Panc1 (cell line): ENCODE data around the gene CKAP4. TPM values are rescaled to one million over a fixed set of nuclear protein-coding genes. Genes with fewer than 3 reads are reported as not detected.

ENCODE experiments used
- ATAC-seq: fragments of 200-7000 bp; cut with Tn5 transposase; 2 replicates; pipeline ENCODE4 v1.9.1; 2020; ENCODE audit warnings: mild to moderate bottlenecking, moderate library complexity
- BruUV-seq: library from RNA; stranded (reverse); fragments of 400-500 nt; replicated peaks from 2 replicates; lab custom pipeline; 2021; lab: Mats Ljungman, UMichigan
- CTCF ChIA-PET: fragments of 300-600 bp; sonication (Branson Sonifier 250); formaldehyde crosslinking; loops from one replicate; lab custom pipeline; 2022; ENCODE audit warnings: antibody characterized with exemption; lab: Charles Lee
- POLR2A ChIA-PET: fragments of 300-600 bp; sonication (Branson Sonifier 250); formaldehyde crosslinking; loops from one replicate; lab custom pipeline; 2022; ENCODE audit warnings: antibody characterized with exemption; lab: Charles Lee
- DNase-seq: peaks from one replicate; pipeline ENCODE4 v3.0.0-alpha.2; 2010; ENCODE audit warnings: low read depth, low spot score
- H3K27ac ChIP-seq: 2 replicates; pipeline ENCODE4 v1.5.1; 2011; ENCODE audit warnings: mild to moderate bottlenecking, low read length, inconsistent platforms
- H3K27me3 ChIP-seq: fragments of 200-500 bp; sonication (Bioruptor generic); 2 replicates; pipeline ENCODE4 v1.6.0; 2014; ENCODE audit warnings: low read length, inconsistent platforms; ENCODE audit not compliant: control insufficient read depth, insufficient read depth
- H3K36me3 ChIP-seq: fragments of 200-500 bp; sonication (Bioruptor generic); 2 replicates; pipeline ENCODE4 v1.5.1; 2014; ENCODE audit warnings: inconsistent platforms, mild to moderate bottlenecking, low read length, moderate library complexity; ENCODE audit not compliant: control insufficient read depth, insufficient read depth
- H3K4me1 ChIP-seq: 2 replicates; pipeline ENCODE4 v1.5.1; 2011; ENCODE audit warnings: inconsistent platforms, mild to moderate bottlenecking, low read length, moderate library complexity; ENCODE audit not compliant: control insufficient read depth, insufficient read depth
- H3K4me3 ChIP-seq, 2 experiments: 2 replicates each; pipeline ENCODE4 v1.5.1; 2011 to 2012; ENCODE audit warnings: low read depth in 2 of 2, low read length in 2 of 2, mild to moderate bottlenecking in 2 of 2, inconsistent platforms in 1 of 2, moderate library complexity in 1 of 2
- H3K9me3 ChIP-seq: fragments of 200-500 bp; sonication (Bioruptor generic); 2 replicates; pipeline ENCODE4 v1.5.1; 2014; ENCODE audit warnings: low read depth, mild to moderate bottlenecking, inconsistent platforms, low read length, moderate library complexity; ENCODE audit not compliant: control insufficient read depth, insufficient read depth
- POLR2AphosphoS5 ChIP-seq: IDR thresholded peaks from 2 replicates; pipeline ENCODE4 v1.6.1; 2012; ENCODE audit warnings: mild to moderate bottlenecking, low read depth, low read length, moderate library complexity
- SIN3A ChIP-seq: IDR thresholded peaks from 2 replicates; pipeline ENCODE4 v1.6.1; 2012; ENCODE audit warnings: low read depth, mild to moderate bottlenecking, low read length, moderate library complexity, borderline replicate concordance; ENCODE audit not compliant: insufficient read depth
- TCF7L2 ChIP-seq: IDR thresholded peaks from 2 replicates; pipeline ENCODE4 v1.6.1; 2011; ENCODE audit warnings: mild to moderate bottlenecking, low read depth, low read length, inconsistent platforms
- in situ Hi-C: cut with HindIII; loops from 2 replicates; pipeline ENCODE4 v1.10.0; 2016; ENCODE audit warnings: low sequenced_read_pairs, low pct_unique_long_range_greater_than_20kb
- intact Hi-C: fragments of 100-400 bp; cut with micrococcal nuclease; formaldehyde crosslinking; loops from one replicate; pipeline ENCODE4 v1.10.0; 2022; ENCODE audit not compliant: unreplicated experiment
- total RNA-seq: library from RNA; stranded (reverse); gene quantifications from one replicate; pipeline ENCODE4 v1.2.1, GENCODE V29; 2021; ENCODE audit not compliant: unreplicated experiment
- TF ChIP-seq, protein P1 (sequence below): fragments of 450-650 bp; IDR thresholded peaks from 2 replicates; pipeline ENCODE4 v1.5.1; 2017; ENCODE audit warnings: mild to moderate bottlenecking
- TF ChIP-seq, protein P2 (sequence below), 2 experiments: IDR thresholded peaks; 2 replicates each; pipeline ENCODE4 v1.6.1; 2011 to 2012; ENCODE audit warnings: low read depth in 2 of 2, control low read depth in 1 of 2, low read length in 1 of 2, mild to moderate bottlenecking in 1 of 2, moderate library complexity in 1 of 2; ENCODE audit not compliant: insufficient read depth in 1 of 2

Gene CKAP4
- total RNA-seq, 1 experiment from 2014 or later: 95.9 TPM

DNA sequence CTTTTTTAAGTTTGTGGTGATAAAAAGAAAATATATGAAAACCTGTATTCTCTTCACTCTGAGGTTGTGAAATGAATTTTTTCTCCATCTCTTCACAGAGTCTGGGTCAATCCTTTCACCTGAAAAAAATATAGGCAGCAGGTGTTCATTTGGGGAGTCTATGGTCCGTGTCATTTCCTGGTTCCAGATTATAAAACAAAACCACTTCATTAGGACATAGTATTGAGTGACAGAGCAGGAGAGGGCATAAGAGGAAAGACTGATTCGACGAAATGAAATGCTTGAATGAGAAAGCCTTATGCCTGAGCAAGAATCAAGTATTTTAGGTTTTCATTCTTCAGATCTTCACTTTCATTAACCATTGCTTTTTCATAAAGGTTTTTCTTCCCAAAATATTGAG is 57.2 kb downstream of the CKAP4 start:
- H3K4me1 ChIP-seq: no peaks in the 10 kb centered on the region
- ATAC-seq (no peak), DNase-seq (no peak)
- CTCF ChIA-PET: no interaction called here
- BruUV-seq: no TSS peak
- in situ Hi-C loops (no loop called here), intact Hi-C loops (no loop called here)
- peaks cover 4% of the 10 kb centered on the region; the same call in 1 of the 2 replicates for H3K27me3 ChIP-seq
- no peaks in the 10 kb centered on the region for H3K9me3 ChIP-seq
- TF ChIP-seq, protein P1, sequence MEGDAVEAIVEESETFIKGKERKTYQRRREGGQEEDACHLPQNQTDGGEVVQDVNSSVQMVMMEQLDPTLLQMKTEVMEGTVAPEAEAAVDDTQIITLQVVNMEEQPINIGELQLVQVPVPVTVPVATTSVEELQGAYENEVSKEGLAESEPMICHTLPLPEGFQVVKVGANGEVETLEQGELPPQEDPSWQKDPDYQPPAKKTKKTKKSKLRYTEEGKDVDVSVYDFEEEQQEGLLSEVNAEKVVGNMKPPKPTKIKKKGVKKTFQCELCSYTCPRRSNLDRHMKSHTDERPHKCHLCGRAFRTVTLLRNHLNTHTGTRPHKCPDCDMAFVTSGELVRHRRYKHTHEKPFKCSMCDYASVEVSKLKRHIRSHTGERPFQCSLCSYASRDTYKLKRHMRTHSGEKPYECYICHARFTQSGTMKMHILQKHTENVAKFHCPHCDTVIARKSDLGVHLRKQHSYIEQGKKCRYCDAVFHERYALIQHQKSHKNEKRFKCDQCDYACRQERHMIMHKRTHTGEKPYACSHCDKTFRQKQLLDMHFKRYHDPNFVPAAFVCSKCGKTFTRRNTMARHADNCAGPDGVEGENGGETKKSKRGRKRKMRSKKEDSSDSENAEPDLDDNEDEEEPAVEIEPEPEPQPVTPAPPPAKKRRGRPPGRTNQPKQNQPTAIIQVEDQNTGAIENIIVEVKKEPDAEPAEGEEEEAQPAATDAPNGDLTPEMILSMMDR: no peak
- TF ChIP-seq TCF7L2 (no peak), POLR2AphosphoS5 (no peak), SIN3A (no peak)
- TF ChIP-seq, protein P2, sequence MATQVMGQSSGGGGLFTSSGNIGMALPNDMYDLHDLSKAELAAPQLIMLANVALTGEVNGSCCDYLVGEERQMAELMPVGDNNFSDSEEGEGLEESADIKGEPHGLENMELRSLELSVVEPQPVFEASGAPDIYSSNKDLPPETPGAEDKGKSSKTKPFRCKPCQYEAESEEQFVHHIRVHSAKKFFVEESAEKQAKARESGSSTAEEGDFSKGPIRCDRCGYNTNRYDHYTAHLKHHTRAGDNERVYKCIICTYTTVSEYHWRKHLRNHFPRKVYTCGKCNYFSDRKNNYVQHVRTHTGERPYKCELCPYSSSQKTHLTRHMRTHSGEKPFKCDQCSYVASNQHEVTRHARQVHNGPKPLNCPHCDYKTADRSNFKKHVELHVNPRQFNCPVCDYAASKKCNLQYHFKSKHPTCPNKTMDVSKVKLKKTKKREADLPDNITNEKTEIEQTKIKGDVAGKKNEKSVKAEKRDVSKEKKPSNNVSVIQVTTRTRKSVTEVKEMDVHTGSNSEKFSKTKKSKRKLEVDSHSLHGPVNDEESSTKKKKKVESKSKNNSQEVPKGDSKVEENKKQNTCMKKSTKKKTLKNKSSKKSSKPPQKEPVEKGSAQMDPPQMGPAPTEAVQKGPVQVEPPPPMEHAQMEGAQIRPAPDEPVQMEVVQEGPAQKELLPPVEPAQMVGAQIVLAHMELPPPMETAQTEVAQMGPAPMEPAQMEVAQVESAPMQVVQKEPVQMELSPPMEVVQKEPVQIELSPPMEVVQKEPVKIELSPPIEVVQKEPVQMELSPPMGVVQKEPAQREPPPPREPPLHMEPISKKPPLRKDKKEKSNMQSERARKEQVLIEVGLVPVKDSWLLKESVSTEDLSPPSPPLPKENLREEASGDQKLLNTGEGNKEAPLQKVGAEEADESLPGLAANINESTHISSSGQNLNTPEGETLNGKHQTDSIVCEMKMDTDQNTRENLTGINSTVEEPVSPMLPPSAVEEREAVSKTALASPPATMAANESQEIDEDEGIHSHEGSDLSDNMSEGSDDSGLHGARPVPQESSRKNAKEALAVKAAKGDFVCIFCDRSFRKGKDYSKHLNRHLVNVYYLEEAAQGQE (IDR thresholded peaks at IDR 0.05; ENCODE audit: insufficient read depth in 1 of 2, low read depth in 2 of 2, low read length in 1 of 2): no peak
- POLR2A ChIA-PET: no interaction called here
- no peak overlapping the region for H3K4me3 ChIP-seq
- H3K27ac ChIP-seq: no peak overlapping the region
- no peaks in the 10 kb centered on the region for H3K36me3 ChIP-seq

DNA sequence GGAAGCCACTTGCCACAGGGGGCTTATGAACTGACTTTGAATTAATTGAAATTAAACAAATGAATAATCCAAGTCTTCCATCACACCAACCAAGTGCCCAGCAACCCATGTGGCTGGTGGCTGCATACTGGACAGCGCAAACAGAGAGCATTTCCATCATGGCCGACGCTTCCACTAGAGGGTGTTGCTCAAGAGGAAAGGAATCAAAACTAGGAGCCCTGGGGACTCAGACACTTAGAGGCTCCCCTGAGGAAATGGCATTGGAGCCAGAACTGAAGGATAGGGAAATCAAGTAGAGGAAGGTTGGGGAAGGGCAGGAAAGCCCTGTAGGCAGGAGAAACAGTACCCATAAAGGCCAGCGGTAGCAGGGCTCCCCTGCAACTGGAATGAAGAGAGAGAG is 58.5 kb downstream of the CKAP4 start:
- Histone ChIP-seq H3K4me1 (no peaks in the 10 kb centered on the region), H3K9me3 (no peaks in the 10 kb centered on the region), H3K27me3 (peaks cover 5% of the 10 kb centered on the region; the same call in 1 of the 2 replicates), H3K36me3 (no peaks in the 10 kb centered on the region), H3K27ac (no peak overlapping the region), H3K4me3 (no peak overlapping the region)
- intact Hi-C loops (no loop called here), in situ Hi-C loops (no loop called here)
- ATAC-seq (peak; percentile 70), DNase-seq (no peak)
- BruUV-seq: no TSS peak
- POLR2A ChIA-PET: no interaction called here
- no peak for TF ChIP-seq SIN3A
- TF ChIP-seq, protein P1: peak; percentile 36
- CTCF ChIA-PET: no interaction called here

DNA sequence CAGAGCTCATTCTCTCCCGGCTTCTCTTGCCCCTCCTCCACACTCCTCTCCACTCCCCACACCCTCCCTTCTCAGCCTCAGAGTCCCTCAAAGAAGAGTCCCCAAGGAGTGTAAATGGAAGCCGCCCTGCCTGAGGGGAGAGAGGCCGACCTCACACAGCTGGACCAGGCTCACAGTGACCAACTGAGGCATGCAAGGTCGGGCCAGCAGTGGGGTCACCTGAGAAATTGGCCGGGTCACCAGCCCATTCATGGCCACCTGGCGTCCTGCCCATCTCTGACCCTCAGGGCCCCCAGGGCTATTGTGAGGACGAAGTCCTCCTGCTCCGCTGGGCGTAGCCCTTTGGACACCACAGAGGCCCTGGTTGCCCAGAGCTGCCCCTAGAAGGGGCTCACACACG is 59.6 kb downstream of the CKAP4 start:
- TF ChIP-seq, protein P2 (IDR thresholded peaks at IDR 0.05; ENCODE audit: insufficient read depth in 1 of 2, low read depth in 2 of 2, low read length in 1 of 2): no peak
- TF ChIP-seq, protein P1: no peak
- TF ChIP-seq POLR2AphosphoS5 (no peak), TCF7L2 (no peak), SIN3A (no peak)
- H3K27me3 ChIP-seq: peaks cover 5% of the 10 kb centered on the region; the same call in 1 of the 2 replicates
- in situ Hi-C loops: no loop called here
- H3K27ac ChIP-seq: no peak overlapping the region
- DNase-seq: no peak
- H3K4me1 ChIP-seq: no peaks in the 10 kb centered on the region
- H3K36me3 ChIP-seq: no peaks in the 10 kb centered on the region
- POLR2A ChIA-PET: no interaction called here
- ATAC-seq: no peak
- BruUV-seq: no TSS peak
- no peaks in the 10 kb centered on the region for H3K9me3 ChIP-seq
- CTCF ChIA-PET: no interaction called here
- intact Hi-C loops: no loop called here
- no peak overlapping the region for H3K4me3 ChIP-seq
